Peyer's patch (tissue), 4 donors: ENCODE results near the gene TAS2R31. TPM values are rescaled to one million over a fixed set of nuclear protein-coding genes. Genes with fewer than 3 reads are reported as not detected.

Experiments
- DNase-seq, 3 donors: peaks; one replicate each; pipeline ENCODE4 v3.0.0-alpha.2; 2017 to 2019
- H3K27ac ChIP-seq, 4 donors: fragments of 200-600 bp; sonication (generic); one replicate each; pipeline ENCODE4 v1.5.1; 2016 to 2019
- H3K27me3 ChIP-seq, 2 donors: fragments of 200-600 bp; sonication (generic); one replicate each; pipeline ENCODE4 v1.5.1; 2019
- H3K36me3 ChIP-seq, 3 donors: fragments of 200-600 bp; sonication (generic); one replicate each; pipeline ENCODE4 v1.5.1; 2016 to 2019
- H3K4me1 ChIP-seq, 4 donors: fragments of 200-600 bp; sonication (generic); one replicate each; pipeline ENCODE4 v1.5.1; 2016 to 2019
- H3K4me3 ChIP-seq, 4 donors: fragments of 200-600 bp; sonication (generic); 1 replicate in 3 of 4; 2 replicates in 1 of 4; pipeline ENCODE4 v1.5.1; 2016 to 2019; ENCODE audit warnings: mild to moderate bottlenecking in 1 of 4
- H3K9me3 ChIP-seq, 4 donors: fragments of 200-600 bp; sonication (generic); one replicate each; pipeline ENCODE4 v1.5.1; 2016 to 2019; ENCODE audit warnings: mild to moderate bottlenecking in 1 of 4
- CTCF ChIP-seq, 6 experiments: fragments of 450-650 bp in 4 of 6; fragments of 200-600 bp in 2 of 6; sonication (generic) in 1 of 6; IDR thresholded peaks; one replicate each; pipeline ENCODE4 v1.5.1; 2017 to 2019; ENCODE audit warnings: antibody characterized with exemption in 6 of 6, mild to moderate bottlenecking in 3 of 6, moderate library complexity in 1 of 6
- POLR2A ChIP-seq, 2 donors: fragments of 450-650 bp; IDR thresholded peaks; one replicate each; pipeline ENCODE4 v1.5.1; 2017; ENCODE audit warnings: antibody characterized with exemption in 2 of 2, mild to moderate bottlenecking in 2 of 2, moderate library complexity in 2 of 2
- total RNA-seq, 4 donors: library from RNA; depleted of rRNA; stranded (reverse); fragments of >200 nt; gene quantifications; one replicate each; pipeline ENCODE4 v1.1.0, GENCODE V29; 2016

The TAS2R31 gene
- total RNA-seq, 4 donors from 2014 or later: 8.1 to 20.6 (median 11.1) TPM

- no peak for DNase-seq
- H3K27ac ChIP-seq: peak overlapping the region in 2 of 4 donors; percentile 57 to 82
- H3K4me3 ChIP-seq: no peak overlapping the region
- no peaks in the 10 kb centered on the region for H3K27me3 ChIP-seq
- no peaks in the 10 kb centered on the region for H3K9me3 ChIP-seq
- peaks cover 0 to 10% (median 1%) of the 10 kb centered on the region in 4 donors for H3K4me1 ChIP-seq
- no peak for TF ChIP-seq CTCF (IDR thresholded peaks at IDR 0.05)
- TF ChIP-seq POLR2A (IDR thresholded peaks at IDR 0.05): no peak
- H3K36me3 ChIP-seq: no peaks in the 10 kb centered on the region
Observed at GRCh38 chr12:11016937-11017336, 14.3 kb downstream of the TAS2R31 start.

- Histone ChIP-seq H3K4me3 (peak overlapping the region in 1 of 4 donors; percentile 20), H3K36me3 (no peaks in the 10 kb centered on the region), H3K9me3 (no peaks in the 10 kb centered on the region), H3K27me3 (no peaks in the 10 kb centered on the region), H3K4me1 (peaks cover 0 to 10% (median 1%) of the 10 kb centered on the region in 4 donors), H3K27ac (peak overlapping the region in 3 of 4 donors; percentile 31 to 82 (median 57))
- TF ChIP-seq POLR2A (IDR thresholded peaks at IDR 0.05) (no peak), CTCF (IDR thresholded peaks at IDR 0.05) (no peak)
- peak in 1 of 3 donors; percentile 69 for DNase-seq
Observed at GRCh38 chr12:11015775-11016430, 15.3 kb downstream of the TAS2R31 start.

GRCh38 chr12:11014234-11014633 is 17.0 kb downstream of the TAS2R31 start:
- H3K9me3 ChIP-seq: no peaks in the 10 kb centered on the region
- DNase-seq: no peak
- TF ChIP-seq POLR2A (IDR thresholded peaks at IDR 0.05) (no peak), CTCF (IDR thresholded peaks at IDR 0.05) (no peak)
- H3K4me1 ChIP-seq: peaks cover 0 to 10% (median 1%) of the 10 kb centered on the region in 4 donors
- H3K27me3 ChIP-seq: no peaks in the 10 kb centered on the region
- no peak overlapping the region for H3K27ac ChIP-seq
- no peak overlapping the region for H3K4me3 ChIP-seq
- no peaks in the 10 kb centered on the region for H3K36me3 ChIP-seq

GRCh38 chr12:11007608-11008007 is 23.6 kb downstream of the TAS2R31 start:
- no peak overlapping the region for H3K27ac ChIP-seq
- H3K9me3 ChIP-seq: no peaks in the 10 kb centered on the region
- no peak for DNase-seq

GRCh38 chr12:10998204-10998603 is 33.0 kb downstream of the TAS2R31 start, which contains the start of gene TAS2R20:
TAS2R20 (minus strand) TSS chr12:10998304; CDS start chr12:10997875, 429 bp downstream.
- no peak for DNase-seq
- Histone ChIP-seq H3K36me3 (no peaks in the 10 kb centered on the region), H3K9me3 (no peaks in the 10 kb centered on the region), H3K4me3 (no peak within 1 kb of the TSS), H3K4me1 (no peaks in the 10 kb centered on the region), H3K27ac (no peak within 1 kb of the TSS), H3K27me3 (no peaks in the 10 kb centered on the region)
- TF ChIP-seq POLR2A (IDR thresholded peaks at IDR 0.05) (no peak), CTCF (IDR thresholded peaks at IDR 0.05) (no peak)

More at GRCh38 chr12:11007608-11008007, 23.6 kb downstream of the TAS2R31 start:
- no peaks in the 10 kb centered on the region for H3K27me3 ChIP-seq
- TF ChIP-seq CTCF (IDR thresholded peaks at IDR 0.05) (no peak), POLR2A (IDR thresholded peaks at IDR 0.05) (no peak)
- H3K4me3 ChIP-seq: no peak overlapping the region
- no peaks in the 10 kb centered on the region for H3K36me3 ChIP-seq
- H3K4me1 ChIP-seq: no peaks in the 10 kb centered on the region
